WI38 (cell line): ENCODE measurements around the gene TGFB2.

Source experiments
- H3K4me3 ChIP-seq: 2 replicates; pipeline ENCODE4 v1.5.1; 2011; ENCODE audit warnings: low read depth, mild to moderate bottlenecking, control low read depth, low read length
- TF ChIP-seq, protein P1 (sequence below): IDR thresholded peaks from 2 replicates; pipeline ENCODE4 v1.5.1; 2012; ENCODE audit warnings: low read depth, mild to moderate bottlenecking, control low read depth, low read length

TGFB2 gene

GRCh38 chr1:218352075-218352438, 6.9 kb downstream of the TGFB2 start:
- H3K4me3 ChIP-seq: no peak overlapping the region
- TF ChIP-seq, protein P1, sequence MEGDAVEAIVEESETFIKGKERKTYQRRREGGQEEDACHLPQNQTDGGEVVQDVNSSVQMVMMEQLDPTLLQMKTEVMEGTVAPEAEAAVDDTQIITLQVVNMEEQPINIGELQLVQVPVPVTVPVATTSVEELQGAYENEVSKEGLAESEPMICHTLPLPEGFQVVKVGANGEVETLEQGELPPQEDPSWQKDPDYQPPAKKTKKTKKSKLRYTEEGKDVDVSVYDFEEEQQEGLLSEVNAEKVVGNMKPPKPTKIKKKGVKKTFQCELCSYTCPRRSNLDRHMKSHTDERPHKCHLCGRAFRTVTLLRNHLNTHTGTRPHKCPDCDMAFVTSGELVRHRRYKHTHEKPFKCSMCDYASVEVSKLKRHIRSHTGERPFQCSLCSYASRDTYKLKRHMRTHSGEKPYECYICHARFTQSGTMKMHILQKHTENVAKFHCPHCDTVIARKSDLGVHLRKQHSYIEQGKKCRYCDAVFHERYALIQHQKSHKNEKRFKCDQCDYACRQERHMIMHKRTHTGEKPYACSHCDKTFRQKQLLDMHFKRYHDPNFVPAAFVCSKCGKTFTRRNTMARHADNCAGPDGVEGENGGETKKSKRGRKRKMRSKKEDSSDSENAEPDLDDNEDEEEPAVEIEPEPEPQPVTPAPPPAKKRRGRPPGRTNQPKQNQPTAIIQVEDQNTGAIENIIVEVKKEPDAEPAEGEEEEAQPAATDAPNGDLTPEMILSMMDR: no peak

GRCh38 chr1:218353656-218354055, 8.5 kb downstream of the TGFB2 start:
- TF ChIP-seq, protein P1: no peak
- H3K4me3 ChIP-seq: no peak overlapping the region

GRCh38 chr1:218355278-218355677, 10.1 kb downstream of the TGFB2 start:
- no peak overlapping the region for H3K4me3 ChIP-seq

GRCh38 chr1:218357211-218357892, 12.2 kb downstream of the TGFB2 start:
- H3K4me3 ChIP-seq: no peak overlapping the region
- TF ChIP-seq, protein P1: no peak

More at GRCh38 chr1:218355278-218355677, 10.1 kb downstream of the TGFB2 start:
- TF ChIP-seq, protein P1: no peak

GRCh38 chr1:218357893-218358232, 12.7 kb downstream of the TGFB2 start:
- TF ChIP-seq, protein P1: no peak
- no peak overlapping the region for H3K4me3 ChIP-seq

DNA sequence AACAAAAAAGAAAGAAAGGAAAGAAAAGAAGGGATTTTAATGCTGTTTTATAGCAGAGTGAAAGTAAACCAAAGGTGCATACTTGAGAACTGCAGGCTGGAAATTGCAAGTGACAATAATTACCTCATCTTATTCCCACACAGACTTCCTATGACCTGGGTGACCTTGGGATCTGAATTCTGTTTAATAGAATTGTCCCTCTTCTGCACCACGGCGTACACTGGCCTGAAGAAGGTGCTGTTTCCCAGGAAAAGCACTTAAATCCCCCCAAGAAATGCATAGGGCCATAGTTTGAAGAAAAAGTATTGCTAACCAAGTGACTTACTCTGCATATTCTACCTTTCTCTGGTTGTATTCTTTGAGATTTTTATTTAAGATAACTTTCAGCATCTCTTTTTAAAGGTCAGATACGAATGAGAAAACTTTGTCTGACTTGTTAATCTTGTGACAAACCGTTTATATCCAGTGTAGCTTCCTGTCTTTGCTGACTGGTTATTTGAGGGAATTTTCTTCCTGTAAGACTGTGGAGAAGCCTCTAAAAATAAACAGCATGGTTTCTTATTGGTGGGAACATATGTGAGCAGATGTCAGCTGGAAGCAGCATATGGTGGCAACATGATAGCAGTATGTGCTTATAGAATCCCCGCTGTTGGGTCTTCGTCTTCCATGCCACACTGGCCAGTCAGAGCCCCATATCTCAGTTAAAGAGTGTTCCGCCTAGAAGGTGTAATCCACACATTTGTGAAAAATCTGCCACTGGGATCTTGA, 16.3 kb downstream of the TGFB2 start:
- no peak overlapping the region for H3K4me3 ChIP-seq
- TF ChIP-seq, protein P1: peak; percentile 53

GRCh38 chr1:218362418-218363076, 17.4 kb downstream of the TGFB2 start:
- TF ChIP-seq, protein P1: no peak
- no peak overlapping the region for H3K4me3 ChIP-seq
